HT-29 (cell line): ENCODE measurements around the gene DCST1. TPM values are rescaled to one million over a fixed set of nuclear protein-coding genes. Genes with fewer than 3 reads are reported as not detected.

Experiments
- DNase-seq: peaks from one replicate; pipeline ENCODE4 v3.0.0-alpha.2; 2015; ENCODE audit warnings: low spot score
- total RNA-seq: library from RNA; depleted of rRNA; stranded (reverse); fragments of >200 nt; shearing (Covaris generic); gene quantifications from 2 replicates; pipeline ENCODE4 v1.2.3, GENCODE V29; 2014

DCST1 gene
- total RNA-seq, 1 experiment from 2014 or later: 0.05 TPM

DNA sequence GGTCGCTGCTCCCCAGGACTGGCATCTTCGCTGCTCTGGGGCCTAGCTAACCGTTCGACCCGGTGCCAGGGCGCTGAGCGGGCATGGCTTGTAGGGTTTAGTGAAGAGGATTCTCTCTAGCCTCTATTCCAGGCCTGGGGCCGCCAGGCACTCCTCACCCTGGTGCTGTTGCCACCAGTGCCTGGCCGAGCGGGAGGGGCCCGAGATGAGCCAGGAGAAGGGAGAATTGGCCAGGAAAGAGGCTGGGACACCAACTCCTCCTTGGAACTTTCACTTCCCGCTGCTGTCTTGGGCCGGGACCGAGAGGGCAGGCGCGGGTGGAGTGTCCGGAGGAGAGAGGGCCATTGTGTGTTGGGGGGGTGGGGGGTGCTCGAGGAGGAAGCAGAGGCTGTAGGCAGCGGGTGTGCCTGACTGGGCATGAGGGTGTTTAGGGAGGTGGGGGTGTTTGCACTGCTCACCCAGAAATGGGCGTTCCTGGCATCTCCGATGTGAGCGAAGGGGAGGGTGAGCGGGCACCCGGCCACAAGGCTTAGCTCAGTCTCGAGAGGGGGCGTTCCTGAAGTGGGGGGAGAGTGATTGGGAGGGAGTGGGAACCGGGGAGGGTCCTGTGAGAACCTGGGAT, 18.3 kb downstream of the DCST1 start:
- DNase-seq: peak; percentile 48

DNA sequence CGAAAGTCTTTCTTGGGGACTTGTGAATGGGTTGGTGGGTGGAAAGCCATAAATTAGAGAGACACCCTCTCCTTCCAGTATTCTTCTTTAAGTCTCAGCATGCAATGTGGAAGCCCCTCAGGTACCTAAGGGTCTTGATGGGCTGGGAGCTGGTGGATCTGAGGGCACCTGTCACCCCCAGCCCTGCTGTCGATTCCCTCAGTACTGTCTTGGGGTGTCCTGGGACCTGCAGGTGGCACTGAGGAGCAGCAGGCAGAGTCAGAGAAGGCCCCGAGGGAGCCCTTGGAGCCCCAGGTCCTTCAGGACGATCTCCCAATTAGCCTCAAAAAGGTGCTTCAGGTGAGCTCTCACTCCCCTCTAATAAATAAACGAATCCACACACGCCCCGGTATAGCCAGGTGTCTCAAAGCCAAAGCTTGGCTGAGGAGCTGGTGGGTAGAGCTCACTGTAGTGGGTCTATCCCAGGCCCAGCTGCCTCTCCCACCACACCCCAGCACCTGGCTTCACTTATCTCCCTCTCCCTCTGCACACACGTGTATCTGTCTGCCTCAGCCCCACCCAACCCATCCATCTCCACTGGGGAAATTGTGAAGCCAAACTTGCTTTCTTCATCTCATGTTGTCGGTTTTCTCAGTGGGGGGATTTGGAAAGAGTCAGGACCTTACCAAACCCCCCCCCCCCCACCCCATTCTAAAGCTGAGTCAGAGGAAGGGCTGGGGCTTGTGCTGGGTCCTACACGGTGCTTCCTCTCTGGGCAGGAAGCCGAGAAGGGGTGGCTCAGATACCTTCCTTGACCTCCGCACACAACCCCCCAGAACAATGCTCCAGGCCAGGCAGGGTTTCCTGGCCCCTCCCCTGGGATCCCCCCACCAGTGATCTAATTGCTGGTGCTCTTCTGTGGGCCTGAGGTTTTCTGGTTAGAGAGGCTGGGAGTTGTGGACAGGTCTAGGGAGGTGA, 19.1 kb downstream of the DCST1 start:
- peak; percentile 72 for DNase-seq

DNA sequence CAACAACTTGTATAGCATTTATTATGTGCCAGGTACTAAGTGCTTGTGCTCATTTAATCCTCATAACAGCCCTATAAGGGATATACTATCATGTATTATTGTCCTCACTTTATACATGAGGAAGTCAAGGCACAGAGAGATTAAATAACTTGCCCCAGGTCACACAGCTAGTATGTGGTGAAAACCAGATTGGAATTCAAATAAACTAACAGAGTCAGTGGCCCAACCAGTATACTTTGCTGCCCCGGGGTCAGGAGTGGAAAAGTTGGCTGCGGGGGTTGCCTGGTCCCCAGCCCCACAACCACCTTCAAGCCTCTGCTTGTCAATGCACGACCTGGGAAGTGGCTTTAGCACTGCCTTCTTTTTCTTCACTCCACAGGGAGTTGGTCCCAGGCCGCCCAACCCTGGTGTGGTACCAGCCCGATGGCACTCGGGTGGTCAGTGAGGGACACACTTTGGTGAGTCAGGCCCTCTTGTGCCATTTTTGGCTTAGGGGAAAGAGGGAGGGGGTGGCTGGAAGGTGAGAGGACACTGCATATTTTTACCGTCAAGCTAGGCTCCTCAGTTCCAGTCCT, 20.0 kb downstream of the DCST1 start:
- no peak for DNase-seq

DNA sequence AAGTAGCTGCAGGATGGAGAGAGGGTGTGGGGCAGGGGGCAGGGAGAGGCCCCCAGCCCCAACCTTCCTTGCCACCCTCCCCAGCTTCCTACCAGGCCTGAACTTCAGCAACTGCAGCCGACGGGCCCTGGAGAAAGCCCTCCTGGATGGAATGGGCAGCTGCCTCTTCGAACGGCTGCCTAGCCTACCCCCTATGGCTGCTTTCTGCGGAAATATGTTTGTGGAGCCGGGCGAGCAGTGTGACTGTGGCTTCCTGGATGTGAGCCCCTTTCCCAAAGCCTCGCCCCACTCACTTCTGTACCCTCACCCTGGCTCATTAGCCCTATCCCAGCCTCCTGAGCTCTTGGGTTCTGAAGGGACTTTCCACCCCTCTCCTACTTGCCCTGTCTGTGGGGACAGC, 23.5 kb downstream of the DCST1 start:
- DNase-seq: no peak

DNA sequence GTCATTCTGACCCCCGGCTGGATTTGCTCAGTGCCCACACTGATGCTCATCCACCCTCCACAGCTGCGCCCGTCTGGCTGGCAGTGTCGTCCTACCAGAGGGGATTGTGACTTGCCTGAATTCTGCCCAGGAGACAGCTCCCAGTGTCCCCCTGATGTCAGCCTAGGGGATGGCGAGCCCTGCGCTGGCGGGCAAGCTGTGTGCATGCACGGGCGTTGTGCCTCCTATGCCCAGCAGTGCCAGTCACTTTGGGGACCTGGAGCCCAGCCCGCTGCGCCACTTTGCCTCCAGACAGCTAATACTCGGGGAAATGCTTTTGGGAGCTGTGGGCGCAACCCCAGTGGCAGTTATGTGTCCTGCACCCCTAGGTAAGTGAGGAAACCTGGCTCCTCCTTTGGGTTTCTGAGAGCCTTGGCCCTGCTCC, 24.2 kb downstream of the DCST1 start:
- no peak for DNase-seq

DNA sequence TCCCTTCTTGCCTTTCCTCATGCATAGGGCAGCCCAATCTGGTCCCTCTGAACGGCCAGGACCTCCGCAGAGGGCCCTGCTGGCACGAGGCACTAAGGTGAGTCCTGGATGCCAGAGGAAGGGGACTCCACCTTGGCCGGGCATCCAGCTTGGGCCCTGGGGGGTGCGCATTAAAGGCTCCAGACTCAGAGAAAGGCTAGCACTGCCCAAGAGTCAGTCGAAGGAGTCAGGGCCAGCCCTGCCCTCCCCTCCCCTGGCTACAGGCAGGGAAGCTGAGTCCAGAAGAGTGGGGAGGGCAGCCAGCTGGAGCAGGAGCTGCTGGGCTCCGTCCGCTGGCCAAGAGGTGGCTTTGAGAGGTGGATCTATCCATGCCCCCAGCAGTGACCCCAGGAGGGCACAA, 27.1 kb downstream of the DCST1 start:
- DNase-seq: no peak

DNA sequence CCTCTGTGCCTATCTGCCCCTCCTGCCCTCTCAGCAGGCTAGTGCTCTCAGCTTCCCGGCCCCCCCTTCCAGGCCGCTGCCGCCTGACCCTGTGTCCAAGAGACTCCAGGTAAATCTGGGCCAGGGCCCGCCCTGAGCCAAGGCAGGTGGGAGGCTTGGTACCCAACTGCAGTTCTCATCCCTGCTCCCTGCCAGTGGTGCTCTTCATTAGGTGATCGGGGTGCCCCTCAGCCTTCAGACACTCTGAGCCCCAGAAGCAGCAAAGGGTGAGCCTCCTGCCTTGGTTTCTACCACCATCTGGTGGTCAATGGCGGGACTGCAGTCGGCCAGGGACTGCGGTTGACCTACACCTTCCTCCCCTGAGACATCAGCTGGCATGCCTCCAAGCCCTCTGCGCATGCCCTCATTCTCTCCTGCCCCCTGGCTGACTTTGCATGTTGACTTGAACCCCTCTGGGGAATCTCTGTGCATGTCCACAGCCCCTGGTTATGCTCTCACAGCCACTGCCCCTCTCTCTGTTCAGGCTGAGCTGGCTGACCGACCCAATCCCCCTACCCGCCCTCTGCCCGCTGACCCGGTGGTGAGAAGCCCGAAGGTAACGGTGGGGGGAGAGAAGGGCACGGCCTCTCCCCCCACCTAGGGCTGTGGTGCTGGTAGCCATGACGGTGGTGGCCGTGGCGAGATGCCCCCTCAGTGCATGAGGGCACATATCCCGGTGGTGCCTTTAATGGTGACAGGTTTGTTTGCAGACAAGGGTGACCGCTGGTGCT, 27.9 kb downstream of the DCST1 start:
- peak; percentile 97 for DNase-seq

DNA sequence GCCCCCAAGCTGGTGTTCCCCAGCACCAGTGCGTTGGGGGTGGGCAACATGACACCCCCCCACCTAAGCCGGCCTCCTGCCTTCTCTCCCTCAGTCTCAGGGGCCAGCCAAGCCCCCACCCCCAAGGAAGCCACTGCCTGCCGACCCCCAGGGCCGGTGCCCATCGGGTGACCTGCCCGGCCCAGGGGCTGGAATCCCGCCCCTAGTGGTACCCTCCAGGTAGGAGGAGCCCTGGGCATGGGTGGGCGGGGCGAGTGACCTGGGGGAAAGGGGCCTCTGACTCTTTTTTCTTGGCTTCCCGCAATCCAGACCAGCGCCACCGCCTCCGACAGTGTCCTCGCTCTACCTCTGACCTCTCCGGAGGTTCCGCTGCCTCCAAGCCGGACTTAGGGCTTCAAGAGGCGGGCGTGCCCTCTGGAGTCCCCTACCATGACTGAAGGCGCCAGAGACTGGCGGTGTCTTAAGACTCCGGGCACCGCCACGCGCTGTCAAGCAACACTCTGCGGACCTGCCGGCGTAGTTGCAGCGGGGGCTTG, 28.6 kb downstream of the DCST1 start:
- no peak for DNase-seq

DNA sequence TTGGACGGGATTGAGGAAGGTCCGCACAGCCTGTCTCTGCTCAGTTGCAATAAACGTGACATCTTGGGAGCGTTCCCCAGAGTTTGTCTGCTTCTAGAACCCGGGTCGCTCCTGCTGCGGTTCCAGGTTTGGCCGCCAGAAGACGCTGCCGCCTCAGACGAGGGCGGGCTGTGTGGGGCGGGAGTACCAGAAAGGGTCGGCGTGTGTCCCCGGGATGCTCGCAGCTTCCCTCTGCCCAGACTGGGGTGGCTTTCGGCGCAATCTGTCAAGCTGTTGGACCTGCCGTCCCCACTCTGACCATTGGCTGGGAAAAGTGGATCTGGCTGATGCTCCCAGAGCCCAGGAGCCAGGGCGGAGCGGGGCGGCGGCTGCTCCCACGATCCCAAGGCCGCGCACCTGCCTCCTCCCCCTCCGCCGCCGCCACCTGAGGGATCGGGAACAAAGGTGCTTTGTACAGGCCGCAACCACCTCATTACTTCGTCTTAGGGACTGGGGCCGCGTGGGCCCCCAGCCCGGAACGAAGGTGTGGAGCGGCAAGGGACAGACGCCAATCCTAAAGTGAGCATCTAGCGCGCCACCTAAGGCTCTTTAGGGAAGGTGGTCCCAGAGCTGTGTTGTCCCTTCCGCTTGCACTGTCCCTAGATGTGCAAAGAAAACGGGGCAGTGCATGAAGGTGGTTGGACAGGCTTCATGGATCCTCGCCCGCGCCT, 29.2 kb downstream of the DCST1 start:
- peak; percentile 84 for DNase-seq

DNA sequence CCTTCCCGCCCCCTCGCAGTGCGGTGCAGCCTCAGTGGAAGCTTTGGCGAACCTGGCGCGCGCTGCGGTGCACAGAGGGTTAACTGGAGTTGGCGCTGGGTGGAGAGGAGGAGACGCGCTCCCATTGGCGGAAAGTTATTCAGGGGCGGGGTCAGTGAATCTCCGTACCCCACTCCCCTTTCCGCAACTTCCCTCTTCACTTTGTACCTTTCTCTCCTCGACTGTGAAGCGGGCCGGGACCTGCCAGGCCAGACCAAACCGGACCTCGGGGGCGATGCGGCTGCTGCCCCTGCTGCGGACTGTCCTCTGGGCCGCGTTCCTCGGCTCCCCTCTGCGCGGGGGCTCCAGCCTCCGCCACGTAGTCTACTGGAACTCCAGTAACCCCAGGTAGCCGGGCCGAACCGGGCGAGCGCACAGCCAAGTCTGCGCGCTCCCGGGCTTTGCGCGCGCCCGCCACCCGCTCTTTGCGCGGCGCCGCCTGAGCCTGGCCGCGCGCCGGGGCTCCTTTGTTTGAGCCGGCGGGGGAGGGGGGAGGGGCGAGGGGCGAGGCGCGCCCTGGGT, 30.0 kb downstream of the DCST1 start, which contains the start of gene EFNA4:
TSS of gene EFNA4 (plus strand) at position 191 of the 561 bp plus-strand sequence. CDS start at position 275, 84 bp downstream.
- DNase-seq: peak; percentile 95

DNA sequence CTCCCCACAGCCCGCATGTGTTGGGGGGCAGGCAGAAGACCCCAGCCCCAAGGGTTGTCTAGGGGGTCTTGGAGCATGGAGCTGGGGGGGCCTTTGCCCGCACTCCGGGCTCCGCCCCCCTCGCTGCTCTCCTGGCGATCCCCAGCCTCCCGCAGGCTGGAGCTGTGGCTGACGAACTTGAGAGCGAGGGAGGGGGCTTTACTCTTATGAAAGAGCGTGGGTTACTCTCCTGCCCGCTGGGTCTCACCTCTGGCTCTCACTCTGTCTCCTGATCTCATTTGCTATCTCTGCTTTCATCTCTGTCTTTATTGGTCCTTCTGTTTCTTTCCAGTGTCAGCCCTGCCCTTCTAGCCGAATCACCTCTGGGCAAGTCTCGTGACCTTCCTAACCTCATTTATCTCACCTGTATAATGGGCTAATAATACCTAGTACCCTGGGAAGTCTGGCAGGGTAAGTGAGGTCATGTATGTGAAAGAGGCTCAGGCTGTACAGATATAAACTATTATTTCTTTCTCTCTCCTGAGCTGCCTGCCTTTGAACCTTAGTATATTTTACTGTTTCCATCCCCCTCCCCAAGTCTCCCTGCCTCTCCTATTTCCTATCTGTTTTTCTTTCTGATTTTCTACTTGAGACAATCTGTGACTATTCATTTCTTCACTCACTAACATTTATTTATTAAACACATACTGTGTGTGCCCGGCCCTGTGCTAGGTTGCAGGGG, 30.6 kb downstream of the DCST1 start:
- peak; percentile 34 for DNase-seq

DNA sequence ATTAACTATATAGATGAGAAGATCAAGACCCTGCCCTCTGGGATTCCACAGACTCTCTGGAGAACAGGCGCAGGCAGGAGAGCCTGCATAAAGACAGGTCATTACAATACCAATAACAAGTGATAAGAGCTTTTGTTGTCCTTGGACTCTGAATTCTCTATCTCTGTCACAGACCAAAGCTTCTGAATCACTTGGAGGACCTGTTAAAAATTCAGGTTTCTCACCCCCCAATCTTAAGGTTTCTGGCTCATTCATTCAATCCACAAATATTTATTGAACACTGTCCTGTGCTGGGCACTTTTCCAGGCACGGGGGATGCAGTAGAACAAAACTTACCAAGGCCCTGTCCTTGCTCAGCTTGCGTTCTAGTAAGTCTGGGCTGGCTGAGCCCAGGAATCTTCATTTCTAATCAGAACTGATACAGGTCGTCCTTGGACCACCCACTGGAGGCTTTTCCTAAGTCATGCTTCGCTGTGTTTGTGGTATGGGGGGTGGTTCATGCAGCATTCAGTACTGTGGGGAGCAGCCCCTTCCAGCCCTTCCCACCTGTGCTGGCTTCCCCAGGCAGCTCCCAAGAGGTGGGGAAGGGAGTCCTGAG, 31.3 kb downstream of the DCST1 start:
- DNase-seq: no peak

DNA sequence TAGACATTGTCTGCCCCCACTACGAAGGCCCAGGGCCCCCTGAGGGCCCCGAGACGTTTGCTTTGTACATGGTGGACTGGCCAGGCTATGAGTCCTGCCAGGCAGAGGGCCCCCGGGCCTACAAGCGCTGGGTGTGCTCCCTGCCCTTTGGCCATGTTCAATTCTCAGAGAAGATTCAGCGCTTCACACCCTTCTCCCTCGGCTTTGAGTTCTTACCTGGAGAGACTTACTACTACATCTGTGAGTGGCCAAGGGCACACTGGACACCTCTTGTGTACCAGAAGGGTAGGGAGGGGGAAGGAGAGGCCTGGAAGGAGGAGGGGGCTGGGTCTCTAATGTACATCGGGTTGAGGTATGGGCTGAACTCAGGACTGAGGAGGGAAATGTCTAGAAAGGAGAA, 33.2 kb downstream of the DCST1 start:
- DNase-seq: no peak

DNA sequence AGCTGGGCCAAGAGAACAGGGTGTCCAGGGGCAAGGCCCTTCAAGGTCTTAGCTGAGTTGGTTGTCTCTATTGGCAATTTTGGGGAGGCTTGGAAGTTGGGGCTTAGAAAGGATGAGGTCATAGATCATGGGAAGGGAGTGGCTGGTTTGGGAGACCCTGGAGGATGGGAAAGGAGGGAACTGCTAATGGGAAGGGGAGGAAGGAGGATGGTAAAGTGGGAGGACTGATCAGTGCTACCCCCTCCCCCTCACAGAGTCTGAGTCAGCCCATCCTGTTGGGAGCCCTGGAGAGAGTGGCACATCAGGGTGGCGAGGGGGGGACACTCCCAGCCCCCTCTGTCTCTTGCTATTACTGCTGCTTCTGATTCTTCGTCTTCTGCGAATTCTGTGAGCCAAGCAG, 35.0 kb downstream of the DCST1 start:
- DNase-seq: no peak

DNA sequence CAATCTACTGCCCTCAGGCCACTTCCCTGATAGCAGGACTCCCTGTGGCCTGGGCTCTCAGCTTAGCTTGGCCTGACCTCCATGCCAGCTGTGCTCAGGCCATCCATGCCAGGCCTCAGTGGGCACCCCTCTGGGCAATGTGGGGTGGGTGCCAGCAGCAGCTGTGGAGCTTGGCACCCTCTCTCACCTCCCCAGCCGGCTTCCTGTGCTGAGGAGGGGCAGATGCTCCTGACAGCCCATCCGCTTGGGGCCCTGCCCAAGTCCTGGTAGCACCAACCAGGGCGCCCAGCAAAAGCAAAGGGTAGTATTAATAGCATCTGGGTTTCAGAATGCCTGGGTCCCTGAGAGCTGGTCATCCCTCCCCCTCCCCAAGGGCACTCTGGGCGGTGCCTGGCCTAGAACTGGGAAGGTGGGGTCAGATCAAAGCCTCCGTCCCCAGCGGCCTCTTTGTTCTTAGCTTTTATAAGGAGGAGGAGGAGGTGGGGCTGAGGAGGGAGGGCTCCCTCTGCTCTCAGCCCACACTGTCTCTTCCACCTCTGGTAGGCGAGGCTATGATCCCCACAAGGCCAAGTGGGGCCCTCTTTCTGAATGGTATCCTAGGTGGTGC, 36.0 kb downstream of the DCST1 start:
- peak; percentile 53 for DNase-seq

DNA sequence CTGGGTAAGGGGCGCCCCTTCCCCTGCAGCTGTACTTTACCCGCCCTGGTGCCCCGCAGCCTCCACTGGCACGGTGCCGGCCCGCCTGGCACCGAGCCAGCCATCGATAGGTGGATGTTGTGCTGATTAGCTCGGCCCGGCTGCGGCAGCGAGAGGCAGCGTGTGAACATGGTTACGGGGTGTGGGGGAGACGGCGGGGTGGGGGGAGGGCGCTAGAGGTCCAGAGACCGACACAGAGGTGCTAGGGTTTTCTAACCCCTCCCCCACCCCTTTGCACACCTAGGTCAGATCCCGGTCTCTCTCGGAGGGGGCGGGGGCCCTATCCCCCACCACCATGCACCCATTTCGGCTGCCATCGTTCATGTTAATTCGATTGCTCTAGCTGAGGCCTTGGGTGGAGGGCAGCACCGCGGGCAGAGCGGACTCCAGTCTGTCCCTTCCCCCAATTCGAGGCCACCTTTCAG, 36.6 kb downstream of the DCST1 start:
- peak; percentile 35 for DNase-seq

DNA sequence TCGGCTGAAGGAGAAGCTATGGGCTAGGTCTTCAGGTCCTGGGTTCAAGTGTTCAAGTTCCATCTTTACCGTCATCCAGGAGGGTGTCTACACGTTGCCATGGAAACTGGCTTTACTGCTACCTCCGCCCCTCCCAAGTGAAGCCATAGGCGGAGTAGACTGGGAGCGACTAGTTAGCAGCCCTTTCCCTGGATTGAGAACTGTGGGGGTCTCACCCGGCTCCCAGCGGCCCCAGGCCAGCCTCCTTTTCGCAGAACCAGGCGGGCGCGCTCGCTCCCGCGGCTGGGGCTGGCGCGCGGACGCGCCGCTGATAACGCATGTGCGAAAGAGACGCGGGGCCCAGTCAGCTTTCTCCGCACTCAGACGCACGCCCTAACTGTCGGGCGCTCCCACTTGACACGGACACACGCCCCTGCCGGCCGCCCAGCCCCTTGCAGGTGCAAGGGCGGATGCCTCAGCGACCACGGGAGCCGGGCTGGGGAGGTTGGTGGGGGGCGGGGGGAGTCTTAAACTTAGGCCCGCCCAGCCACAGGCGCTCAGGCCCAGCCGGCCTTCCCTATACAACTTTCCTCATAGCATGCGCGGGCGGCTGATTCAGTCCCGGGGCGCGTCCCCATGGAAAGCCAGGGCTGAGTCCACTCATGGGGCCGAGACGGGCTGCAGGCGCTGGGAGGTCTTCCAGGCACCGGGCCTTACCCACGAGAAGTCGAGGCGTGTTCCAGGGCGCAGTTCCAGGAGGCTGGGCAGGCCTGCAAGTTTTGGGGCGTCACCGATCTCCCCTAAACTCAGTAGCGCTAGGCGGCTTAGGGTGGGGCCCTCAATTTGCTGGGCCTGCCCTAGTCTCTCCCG, 37.3 kb downstream of the DCST1 start:
- peak; percentile 74 for DNase-seq

DNA sequence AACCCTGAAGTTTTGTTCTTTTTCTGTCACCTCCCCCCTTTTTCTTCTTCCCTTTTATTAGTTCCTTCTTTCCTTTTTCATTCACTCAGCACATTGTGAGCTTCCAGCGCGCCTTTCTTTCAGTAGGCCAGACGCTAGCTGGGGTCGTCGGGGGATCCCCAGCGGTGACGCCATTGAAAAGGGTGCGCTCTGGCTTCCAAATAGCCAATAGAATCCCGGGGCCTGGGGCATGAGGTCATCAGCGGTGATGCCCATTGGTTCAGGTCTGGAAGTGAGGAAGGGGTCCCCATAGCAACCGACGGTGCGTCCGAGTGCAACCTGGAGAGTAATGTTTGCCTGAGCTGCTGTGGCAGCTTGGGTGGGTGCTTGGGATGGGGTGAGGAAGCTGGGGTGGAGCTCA, 38.1 kb downstream of the DCST1 start:
- DNase-seq: no peak
